HEK293 (cell line): ENCODE data around the gene EXD3.

ENCODE experiments used
- CTCF ChIA-PET: fragments of 350-600 bp; formaldehyde crosslinking; extraction: SDS; loops from one replicate; lab custom pipeline; 2021; ENCODE audit warnings: antibody characterized with exemption; lab: Yijun Ruan, JAX
- POLR2A ChIA-PET: fragments of 300-600 bp; formaldehyde crosslinking; extraction: SDS; loops from one replicate; lab custom pipeline; 2020; ENCODE audit warnings: antibody characterized with exemption, inconsistent platforms; lab: Yijun Ruan, JAX
- H3K27ac ChIP-seq: fragments of 200-500 bp; sonication (Bioruptor generic); 2 replicates; pipeline ENCODE4 v1.5.1; 2014; ENCODE audit warnings: low read depth, low read length, control low read depth, inconsistent platforms; ENCODE audit errors: extremely low read depth
- H3K36me3 ChIP-seq, 2 experiments: fragments of 200-500 bp in 1 of 2; sonication (Bioruptor generic) in 1 of 2; 1 replicate in 1 of 2; 2 replicates in 1 of 2; pipeline ENCODE4 v1.5.1; 2014 to 2017; ENCODE audit warnings: inconsistent platforms in 2 of 2, low read length in 2 of 2; ENCODE audit not compliant: control insufficient read depth in 2 of 2, insufficient read depth in 1 of 2
- H3K4me1 ChIP-seq: fragments of 200-500 bp; sonication (Bioruptor generic); 2 replicates; pipeline ENCODE4 v1.5.1; 2014; ENCODE audit warnings: mild to moderate bottlenecking, low read length, inconsistent platforms; ENCODE audit not compliant: control insufficient read depth, insufficient read depth
- H3K4me3 ChIP-seq: 2 replicates; pipeline ENCODE4 v1.5.1; 2011; ENCODE audit warnings: low read depth, mild to moderate bottlenecking, control low read depth, low read length, moderate library complexity
- H3K9me3 ChIP-seq: fragments of 200-500 bp; sonication (Bioruptor generic); 2 replicates; pipeline ENCODE4 v1.5.1; 2014; ENCODE audit warnings: low read depth, low read length, inconsistent platforms; ENCODE audit not compliant: control insufficient read depth, insufficient read depth
- AEBP2 ChIP-seq: fragments of 450-650 bp; formaldehyde crosslinking; IDR thresholded peaks from 2 replicates; pipeline ENCODE4 v1.5.1; 2016; ENCODE audit warnings: missing biosample characterization, missing genetic modification characterization, borderline replicate concordance
- BCL11B ChIP-seq: fragments of 450-650 bp; formaldehyde crosslinking; IDR thresholded peaks from 2 replicates; pipeline ENCODE4 v1.5.1; 2016; ENCODE audit warnings: low read depth, missing biosample characterization, missing genetic modification characterization
- GLIS1 ChIP-seq: fragments of 450-650 bp; formaldehyde crosslinking; IDR thresholded peaks from 2 replicates; pipeline ENCODE4 v1.5.1; 2016; ENCODE audit warnings: missing biosample characterization, missing genetic modification characterization
- GLIS2 ChIP-seq: fragments of 450-650 bp; formaldehyde crosslinking; IDR thresholded peaks from 2 replicates; pipeline ENCODE4 v1.5.1; 2016; ENCODE audit warnings: missing biosample characterization, missing genetic modification characterization
- KLF16 ChIP-seq: fragments of 450-650 bp; formaldehyde crosslinking; IDR thresholded peaks from 2 replicates; pipeline ENCODE4 v1.5.1; 2017; ENCODE audit warnings: missing biosample characterization, missing genetic modification characterization
- KLF8 ChIP-seq: fragments of 450-650 bp; formaldehyde crosslinking; IDR thresholded peaks from 2 replicates; pipeline ENCODE4 v1.5.1; 2016; ENCODE audit warnings: missing biosample characterization, missing genetic modification characterization
- KLF9 ChIP-seq: fragments of 450-650 bp; formaldehyde crosslinking; IDR thresholded peaks from 2 replicates; pipeline ENCODE4 v1.5.1; 2016; ENCODE audit warnings: missing biosample characterization, missing genetic modification characterization, low read depth
- PRDM1 ChIP-seq: fragments of 450-650 bp; formaldehyde crosslinking; IDR thresholded peaks from 2 replicates; pipeline ENCODE4; 2016; ENCODE audit warnings: missing biosample characterization, missing genetic modification characterization
- PRDM6 ChIP-seq: fragments of 450-650 bp; formaldehyde crosslinking; IDR thresholded peaks from 2 replicates; pipeline ENCODE4 v1.5.1; 2017; ENCODE audit warnings: missing biosample characterization, missing genetic modification characterization
- SP7 ChIP-seq: fragments of 450-650 bp; formaldehyde crosslinking; IDR thresholded peaks from 2 replicates; pipeline ENCODE4 v1.5.1; 2016; ENCODE audit warnings: missing biosample characterization, missing genetic modification characterization
- WT1 ChIP-seq: fragments of 450-650 bp; formaldehyde crosslinking; IDR thresholded peaks from 2 replicates; pipeline ENCODE4 v1.5.1; 2016; ENCODE audit warnings: missing biosample characterization, missing genetic modification characterization
- YY1 ChIP-seq: fragments of 450-650 bp; formaldehyde crosslinking; IDR thresholded peaks from 2 replicates; pipeline ENCODE4 v1.5.1; 2018; ENCODE audit warnings: missing biosample characterization, missing genetic modification characterization
- YY2 ChIP-seq: fragments of 450-650 bp; formaldehyde crosslinking; IDR thresholded peaks from 2 replicates; pipeline ENCODE4 v1.5.1; 2016; ENCODE audit warnings: missing biosample characterization, missing genetic modification characterization
- ZBTB48 ChIP-seq: fragments of 450-650 bp; formaldehyde crosslinking; IDR thresholded peaks from 2 replicates; pipeline ENCODE4 v1.5.1; 2016; ENCODE audit warnings: missing biosample characterization, missing genetic modification characterization
- ZEB2 ChIP-seq: fragments of 450-650 bp; formaldehyde crosslinking; IDR thresholded peaks from 2 replicates; pipeline ENCODE4 v1.5.1; 2016; ENCODE audit warnings: missing biosample characterization, missing genetic modification characterization
- ZFHX2 ChIP-seq: fragments of 450-650 bp; formaldehyde crosslinking; conservative IDR thresholded peaks from 2 replicates; pipeline ENCODE4 v1.5.1; 2016; ENCODE audit warnings: missing biosample characterization, missing genetic modification characterization
- ZFP3 ChIP-seq: fragments of 450-650 bp; formaldehyde crosslinking; IDR thresholded peaks from 2 replicates; pipeline ENCODE4 v1.5.1; 2016; ENCODE audit warnings: low read depth, missing biosample characterization, missing genetic modification characterization
- ZFP69B ChIP-seq: fragments of 450-650 bp; formaldehyde crosslinking; IDR thresholded peaks from 2 replicates; pipeline ENCODE4 v1.5.1; 2016; ENCODE audit warnings: missing biosample characterization, missing genetic modification characterization
- ZIC2 ChIP-seq: fragments of 450-650 bp; formaldehyde crosslinking; IDR thresholded peaks from 2 replicates; pipeline ENCODE4 v1.5.1; 2016; ENCODE audit warnings: missing biosample characterization, missing genetic modification characterization
- ZNF146 ChIP-seq: fragments of 450-650 bp; formaldehyde crosslinking; IDR thresholded peaks from 2 replicates; pipeline ENCODE4 v1.5.1; 2016; ENCODE audit warnings: missing biosample characterization, missing genetic modification characterization
- ZNF169 ChIP-seq: fragments of 450-650 bp; formaldehyde crosslinking; IDR thresholded peaks from 2 replicates; pipeline ENCODE4 v1.5.1; 2016; ENCODE audit warnings: missing biosample characterization, missing genetic modification characterization
- ZNF19 ChIP-seq: fragments of 450-650 bp; formaldehyde crosslinking; IDR thresholded peaks from 2 replicates; pipeline ENCODE4; 2016; ENCODE audit warnings: missing biosample characterization, missing genetic modification characterization, low read depth
- ZNF311 ChIP-seq: fragments of 450-650 bp; formaldehyde crosslinking; IDR thresholded peaks from 2 replicates; pipeline ENCODE4 v1.5.1; 2017; ENCODE audit warnings: missing biosample characterization, missing genetic modification characterization, borderline replicate concordance
- ZNF341 ChIP-seq: fragments of 450-650 bp; formaldehyde crosslinking; IDR thresholded peaks from 2 replicates; pipeline ENCODE4; 2016; ENCODE audit warnings: low read depth, missing biosample characterization, missing genetic modification characterization
- ZNF391 ChIP-seq: fragments of 450-650 bp; formaldehyde crosslinking; IDR thresholded peaks from 2 replicates; pipeline ENCODE4 v1.5.1; 2016; ENCODE audit warnings: low read depth, missing biosample characterization, missing genetic modification characterization, borderline replicate concordance
- ZNF404 ChIP-seq: fragments of 450-650 bp; formaldehyde crosslinking; IDR thresholded peaks from 2 replicates; pipeline ENCODE4 v1.5.1; 2017; ENCODE audit warnings: missing biosample characterization, missing genetic modification characterization
- ZNF530 ChIP-seq: fragments of 450-650 bp; formaldehyde crosslinking; IDR thresholded peaks from 2 replicates; pipeline ENCODE4 v1.5.1; 2016; ENCODE audit warnings: low read depth, missing biosample characterization, missing genetic modification characterization
- ZNF544 ChIP-seq: fragments of 450-650 bp; formaldehyde crosslinking; IDR thresholded peaks from 2 replicates; pipeline ENCODE4 v1.5.0; 2017; ENCODE audit warnings: missing biosample characterization, missing genetic modification characterization
- ZNF549 ChIP-seq: fragments of 450-650 bp; IDR thresholded peaks from 2 replicates; pipeline ENCODE4 v1.5.1; 2018; ENCODE audit warnings: missing biosample characterization, missing genetic modification characterization, mild to moderate bottlenecking, inconsistent platforms, moderate library complexity
- ZNF600 ChIP-seq: fragments of 450-650 bp; formaldehyde crosslinking; IDR thresholded peaks from 2 replicates; pipeline ENCODE4 v1.5.1; 2016; ENCODE audit warnings: missing biosample characterization, missing genetic modification characterization
- ZNF670 ChIP-seq: fragments of 450-650 bp; formaldehyde crosslinking; IDR thresholded peaks from 2 replicates; pipeline ENCODE4 v1.5.1; 2016; ENCODE audit warnings: missing biosample characterization, missing genetic modification characterization, low read depth
- ZNF677 ChIP-seq: fragments of 450-650 bp; IDR thresholded peaks from 2 replicates; pipeline ENCODE4 v1.5.0; 2018; ENCODE audit warnings: missing biosample characterization, mild to moderate bottlenecking, missing genetic modification characterization, moderate library complexity
- ZNF76 ChIP-seq: fragments of 450-650 bp; formaldehyde crosslinking; IDR thresholded peaks from 2 replicates; pipeline ENCODE4; 2016; ENCODE audit warnings: low read depth, missing biosample characterization, missing genetic modification characterization, borderline replicate concordance
- ZNF768 ChIP-seq: fragments of 450-650 bp; formaldehyde crosslinking; IDR thresholded peaks from 2 replicates; pipeline ENCODE4 v1.5.1; 2018; ENCODE audit warnings: missing biosample characterization, mild to moderate bottlenecking, missing genetic modification characterization
- ZNF837 ChIP-seq: fragments of 450-650 bp; formaldehyde crosslinking; IDR thresholded peaks from 2 replicates; pipeline ENCODE4 v1.5.1; 2016; ENCODE audit warnings: missing biosample characterization, missing genetic modification characterization
- ZSCAN30 ChIP-seq: fragments of 450-650 bp; IDR thresholded peaks from 2 replicates; pipeline ENCODE4 v1.5.1; 2018; ENCODE audit warnings: missing biosample characterization, mild to moderate bottlenecking, missing genetic modification characterization, moderate library complexity
- ZXDB ChIP-seq: fragments of 450-650 bp; formaldehyde crosslinking; IDR thresholded peaks from 2 replicates; pipeline ENCODE4 v1.5.1; 2016; ENCODE audit warnings: missing biosample characterization, missing genetic modification characterization

Gene EXD3

GRCh38 chr9:137441289-137441934, 18.4 kb upstream of the EXD3 start, which contains the start of gene ENTPD8:
ENTPD8 (minus strand) TSS chr9:137441357; CDS start chr9:137438285, 3,072 bp downstream.
- POLR2A ChIA-PET, result interaction anchor here (0.6 to 3.2 kb wide), 8 partner anchors 9 to 394 kb away, joined by 3 to 16 read pairs (median 4); partner anchors contain the start of genes EXD3, NOXA1, NRARP and NSMF
- no peaks in the 10 kb centered on the region for H3K9me3 ChIP-seq
- H3K27ac ChIP-seq, result no peak within 1 kb of the TSS
- CTCF ChIA-PET, result interaction anchor here (0.5 to 3.9 kb wide), 4 partner anchors 18 to 154 kb away, joined by 3 to 35 read pairs (median 16); partner anchors contain the start of genes EXD3 and NOXA1
- no peaks in the 10 kb centered on the region for H3K36me3 ChIP-seq
- H3K4me1 ChIP-seq, result no peaks in the 10 kb centered on the region
- H3K4me3 ChIP-seq, result peak within 1 kb of the TSS; percentile 41
- TF ChIP-seq ZNF677 (tag by site-specific recombination), result no peak
- TF ChIP-seq ZIC2 (tag by site-specific recombination), result peak; percentile 61; the same call in 1 of the 2 replicates
- peak; percentile 87 for TF ChIP-seq GLIS2 (tag by site-specific recombination)
- peak; percentile 76; the same call in 1 of the 2 replicates for TF ChIP-seq ZNF600 (tag by site-specific recombination)
- TF ChIP-seq ZNF768 (tag by site-specific recombination), result no peak
- peak; percentile 48; the same call in 1 of the 2 replicates for TF ChIP-seq ZXDB
- no peak for TF ChIP-seq YY1 (tag by site-specific recombination)
- no peak for TF ChIP-seq WT1 (tag by site-specific recombination)
- no peak for TF ChIP-seq ZNF530 (tag by site-specific recombination)
- TF ChIP-seq ZNF391 (tag by site-specific recombination), result no peak
- TF ChIP-seq SP7 (tag by site-specific recombination), result no peak
- no peak for TF ChIP-seq PRDM6 (tag by site-specific recombination)
- TF ChIP-seq ZBTB48 (tag by site-specific recombination), result no peak
- peak; percentile 74 for TF ChIP-seq KLF16 (tag by site-specific recombination)
- TF ChIP-seq ZNF837, result no peak
- no peak for TF ChIP-seq YY2 (tag by site-specific recombination)
- peak; percentile 28; the same call in 1 of the 2 replicates for TF ChIP-seq ZSCAN30 (tag by site-specific recombination)
- 0 out of 2 replicates have a peak, but pooled peaks have one; percentile 24 for TF ChIP-seq ZEB2 (tag by site-specific recombination)
- TF ChIP-seq ZNF404, result no peak
- TF ChIP-seq BCL11B (tag by site-specific recombination), result peak; percentile 61; the same call in 1 of the 2 replicates
- no peak for TF ChIP-seq PRDM1
- TF ChIP-seq ZNF76 (tag by site-specific recombination), result no peak
- TF ChIP-seq AEBP2 (tag by site-specific recombination), result no peak
- TF ChIP-seq ZNF19, result no peak
- no peak for TF ChIP-seq ZNF544 (tag by site-specific recombination)
- peak; percentile 93 for TF ChIP-seq ZFHX2 (tag by site-specific recombination)
- TF ChIP-seq KLF9 (tag by site-specific recombination), result peak; percentile 93
- no peak for TF ChIP-seq ZNF549 (tag by site-specific recombination)
- no peak for TF ChIP-seq ZNF169 (tag by site-specific recombination)
- TF ChIP-seq ZNF670 (tag by site-specific recombination), result no peak
- TF ChIP-seq ZNF341, result no peak
- TF ChIP-seq ZFP3 (tag by site-specific recombination), result no peak
- TF ChIP-seq ZNF146 (tag by site-specific recombination), result no peak
- peak; percentile 89 for TF ChIP-seq KLF8 (tag by site-specific recombination)
- TF ChIP-seq ZNF311 (tag by site-specific recombination), result no peak
- TF ChIP-seq GLIS1 (tag by site-specific recombination), result peak; percentile 83
- no peak for TF ChIP-seq ZFP69B (tag by site-specific recombination)
